Fibroblast of villous mesenchyme (primary cell): Measurements from ENCODE around the gene CYP4F2. TPM values are rescaled to one million over a fixed set of nuclear protein-coding genes. Genes with fewer than 3 reads are reported as not detected.
"Not testable (repeated sequence)": the region's sequence is repeated elsewhere in the genome, so short reads cannot be mapped to it uniquely, and the experiment has no call there.

Source experiments
- DNase-seq: peaks from one replicate; pipeline ENCODE4 v3.0.0-alpha.2; 2010; ENCODE audit warnings: low read depth
- H3K4me3 ChIP-seq: 2 replicates; pipeline ENCODE4 v1.5.1; 2011; ENCODE audit warnings: low read depth, mild to moderate bottlenecking, low read length
- total RNA-seq: library from RNA; depleted of rRNA; stranded (reverse); fragments of >200 nt; gene quantifications from 2 replicates; pipeline ENCODE4 v1.2.3, GENCODE V29; 2012
- TF ChIP-seq, protein P1 (sequence below): IDR thresholded peaks from 2 replicates; pipeline ENCODE4 v1.5.1; 2012; ENCODE audit warnings: low read depth, mild to moderate bottlenecking, low read length; ENCODE audit not compliant: insufficient read depth

CYP4F2 gene
- total RNA-seq, 1 donor = not detected

DNA sequence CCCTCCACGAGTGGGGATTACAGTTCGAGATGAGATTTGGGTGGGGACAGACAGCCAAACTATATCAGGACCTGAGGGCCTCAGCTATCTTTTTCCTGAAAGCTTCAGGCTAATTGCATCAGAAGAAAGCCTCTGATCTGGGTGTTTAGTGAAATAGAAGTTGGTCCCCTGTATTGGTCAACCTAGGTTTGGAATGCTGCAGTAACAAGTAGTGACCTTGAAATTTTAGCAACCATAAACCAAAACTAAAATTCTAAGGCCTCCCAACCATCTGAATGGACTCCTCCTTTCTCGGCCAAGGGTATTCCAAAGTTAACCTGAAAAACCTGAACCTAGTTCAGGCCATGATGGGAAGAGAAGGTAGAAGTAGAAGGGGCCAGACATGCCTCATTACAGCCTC lies 47.5 kb downstream of the CYP4F2 start:
- TF ChIP-seq, protein P1, sequence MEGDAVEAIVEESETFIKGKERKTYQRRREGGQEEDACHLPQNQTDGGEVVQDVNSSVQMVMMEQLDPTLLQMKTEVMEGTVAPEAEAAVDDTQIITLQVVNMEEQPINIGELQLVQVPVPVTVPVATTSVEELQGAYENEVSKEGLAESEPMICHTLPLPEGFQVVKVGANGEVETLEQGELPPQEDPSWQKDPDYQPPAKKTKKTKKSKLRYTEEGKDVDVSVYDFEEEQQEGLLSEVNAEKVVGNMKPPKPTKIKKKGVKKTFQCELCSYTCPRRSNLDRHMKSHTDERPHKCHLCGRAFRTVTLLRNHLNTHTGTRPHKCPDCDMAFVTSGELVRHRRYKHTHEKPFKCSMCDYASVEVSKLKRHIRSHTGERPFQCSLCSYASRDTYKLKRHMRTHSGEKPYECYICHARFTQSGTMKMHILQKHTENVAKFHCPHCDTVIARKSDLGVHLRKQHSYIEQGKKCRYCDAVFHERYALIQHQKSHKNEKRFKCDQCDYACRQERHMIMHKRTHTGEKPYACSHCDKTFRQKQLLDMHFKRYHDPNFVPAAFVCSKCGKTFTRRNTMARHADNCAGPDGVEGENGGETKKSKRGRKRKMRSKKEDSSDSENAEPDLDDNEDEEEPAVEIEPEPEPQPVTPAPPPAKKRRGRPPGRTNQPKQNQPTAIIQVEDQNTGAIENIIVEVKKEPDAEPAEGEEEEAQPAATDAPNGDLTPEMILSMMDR = no peak
- no peak for DNase-seq
- no peak overlapping the region for H3K4me3 ChIP-seq

DNA sequence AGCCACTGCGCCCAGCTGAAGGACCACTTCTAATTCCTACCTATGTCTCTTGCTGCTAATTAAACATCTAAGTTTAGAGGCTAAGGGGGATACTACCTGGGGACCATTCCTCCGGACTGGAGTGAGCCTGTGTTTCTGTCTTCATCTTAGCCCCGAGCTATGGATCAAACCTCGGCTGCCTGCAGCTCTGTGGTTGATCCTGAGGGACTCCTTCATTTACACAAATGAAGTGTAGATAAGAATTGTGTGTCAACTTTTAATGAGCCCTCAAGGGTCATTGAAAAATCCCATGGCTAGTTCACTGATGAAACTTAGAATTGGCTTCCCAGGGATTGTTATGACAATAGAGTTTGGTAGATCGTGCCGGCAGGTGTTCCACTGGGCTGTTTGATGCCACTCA lies 51.0 kb downstream of the CYP4F2 start:
- DNase-seq = no peak
- no peak overlapping the region for H3K4me3 ChIP-seq
- TF ChIP-seq, protein P1 = no peak

DNA sequence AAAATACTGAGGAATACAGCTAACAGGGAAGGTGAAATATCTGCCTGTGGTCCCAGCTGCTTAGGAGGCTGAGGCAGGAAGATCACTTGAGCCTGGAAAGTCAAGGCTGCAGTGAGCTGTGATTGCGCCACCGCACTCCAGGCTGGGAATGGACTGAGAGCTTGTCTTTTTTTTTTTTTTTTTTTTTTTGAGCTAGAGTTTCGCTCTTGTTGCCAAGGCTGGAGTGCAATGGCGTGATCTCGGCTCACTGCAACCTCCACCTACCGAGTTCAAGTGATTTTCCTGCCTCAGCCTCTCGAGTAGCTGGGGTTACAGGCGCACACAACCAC lies 54.0 kb downstream of the CYP4F2 start:
- H3K4me3 ChIP-seq, DNase-seq: not testable (repeated sequence)

DNA sequence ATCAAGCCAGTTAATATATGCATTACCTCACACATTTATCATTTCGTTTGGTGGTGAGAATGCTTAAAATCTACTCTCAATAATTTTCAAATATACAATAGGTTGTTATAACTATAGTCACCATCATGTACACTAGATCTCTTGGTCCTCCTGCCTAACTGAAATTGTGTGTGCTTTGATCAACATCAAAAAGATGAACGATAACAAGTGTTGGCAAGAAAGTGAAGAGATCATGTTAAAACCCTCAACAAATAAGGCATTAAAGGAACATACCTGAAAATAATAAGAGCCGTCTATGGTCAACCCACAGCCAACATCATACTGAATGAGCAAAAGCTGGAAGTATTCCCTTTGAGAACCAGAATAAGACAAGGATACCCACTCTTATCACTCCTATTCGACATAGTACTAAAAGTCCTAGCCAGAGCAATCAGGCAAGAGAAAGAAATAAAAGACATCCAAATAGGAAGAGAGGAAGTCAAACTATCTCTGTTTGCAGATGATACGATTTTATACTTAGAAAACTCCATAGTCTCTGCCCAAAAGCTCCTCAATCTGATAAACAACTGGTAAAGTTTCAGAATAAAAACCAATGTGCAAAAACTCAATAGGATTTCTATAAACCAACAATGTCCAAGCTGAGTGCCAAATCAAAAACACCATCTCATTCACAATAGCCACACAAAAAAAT lies 54.5 kb downstream of the CYP4F2 start:
- no peak overlapping the region for H3K4me3 ChIP-seq
- no peak for DNase-seq
- TF ChIP-seq, protein P1 = no peak

DNA sequence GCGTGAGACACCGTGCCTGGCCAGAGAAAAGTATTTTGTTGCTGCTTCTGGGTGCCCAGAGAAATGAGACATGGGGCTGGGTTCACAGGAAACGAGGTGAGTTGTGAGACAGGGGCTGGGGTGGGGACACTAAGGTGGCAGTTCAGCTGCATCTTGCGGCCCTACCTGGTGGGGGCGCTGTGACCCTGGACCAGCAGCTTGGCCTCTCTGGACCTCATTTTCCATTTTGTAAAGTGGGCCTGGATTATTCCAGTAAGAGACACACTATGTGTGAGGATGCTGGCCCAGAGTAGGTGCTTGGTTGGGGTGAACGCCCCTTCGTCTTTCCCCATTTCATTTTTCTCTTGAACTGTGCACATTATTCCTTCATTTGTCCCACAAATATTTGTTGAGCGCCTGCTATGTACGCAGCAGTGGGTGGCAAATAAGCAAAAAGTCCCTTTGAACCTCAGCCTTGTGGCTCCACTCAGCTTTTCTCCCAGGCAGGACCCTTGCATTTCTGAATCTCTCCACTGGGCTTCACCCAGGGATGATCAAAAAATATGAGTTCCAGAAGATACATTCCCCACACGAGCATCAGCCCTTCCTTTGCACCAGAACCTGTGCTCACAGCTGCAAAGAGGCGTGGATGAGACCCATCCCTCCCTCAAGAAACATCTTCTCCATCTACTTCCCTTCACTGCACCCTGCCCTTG lies 55.9 kb downstream of the CYP4F2 start:
- TF ChIP-seq, protein P1 = no peak
- DNase-seq = no peak
- no peak overlapping the region for H3K4me3 ChIP-seq

DNA sequence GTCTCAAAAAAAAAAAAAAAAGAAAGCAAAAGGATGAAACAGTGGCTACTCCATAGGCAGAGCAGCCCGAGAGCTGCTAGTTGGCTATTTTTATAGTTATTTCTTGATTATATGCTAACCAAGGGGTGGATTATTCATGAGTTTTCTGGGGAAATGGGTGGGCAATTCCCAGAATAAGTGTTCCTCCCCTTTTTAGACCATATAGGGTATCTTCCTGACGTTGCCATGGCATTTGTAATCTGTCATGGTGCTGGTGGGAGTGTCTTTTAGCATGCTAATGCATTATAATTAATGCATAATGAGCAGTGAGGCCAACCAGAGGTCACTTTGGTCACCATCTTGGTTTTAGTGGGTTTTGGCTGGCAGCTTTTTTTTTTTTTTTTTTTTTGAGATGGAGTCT lies 57.0 kb downstream of the CYP4F2 start:
- H3K4me3 ChIP-seq = no peak overlapping the region
- no peak for DNase-seq
- TF ChIP-seq, protein P1 = no peak

DNA sequence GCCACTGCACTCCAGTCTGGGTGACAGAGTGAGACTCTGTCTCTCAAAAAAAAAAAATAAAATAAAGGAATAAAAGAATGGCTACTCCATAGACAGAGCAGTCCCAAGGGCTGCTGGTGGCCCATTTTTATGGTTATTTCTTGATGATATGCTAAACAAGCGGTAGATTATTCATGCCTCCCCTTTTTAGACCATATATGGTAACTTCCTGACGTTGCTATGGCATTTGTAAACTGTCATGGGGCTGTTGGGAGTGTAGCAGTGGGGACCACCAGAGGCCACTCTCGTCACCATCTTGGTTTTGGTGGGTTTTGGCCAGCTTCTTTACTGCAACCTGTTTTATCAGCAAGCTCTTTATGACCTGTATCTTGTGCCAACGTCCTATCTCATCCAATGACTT lies 58.0 kb downstream of the CYP4F2 start:
- DNase-seq, H3K4me3 ChIP-seq: not testable (repeated sequence)

DNA sequence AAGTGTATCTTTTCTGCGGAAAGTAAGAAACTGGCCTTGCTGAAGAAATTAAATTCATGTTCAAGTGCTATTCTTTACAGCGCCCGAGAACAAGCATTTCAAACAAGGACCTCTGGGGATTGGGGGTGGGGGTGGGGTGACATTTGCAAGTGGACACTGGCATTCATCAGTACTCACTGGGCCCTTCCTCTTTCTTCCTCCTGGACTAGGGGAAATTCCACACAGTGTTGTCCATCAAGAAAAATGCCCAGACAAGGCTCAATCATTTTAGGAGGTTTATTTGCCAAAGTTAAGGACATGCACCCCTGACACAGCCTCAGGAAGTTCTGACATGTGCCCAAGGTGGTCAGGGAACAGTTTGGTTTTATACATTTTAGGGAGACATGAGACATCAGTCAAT lies 59.5 kb downstream of the CYP4F2 start:
- no peak overlapping the region for H3K4me3 ChIP-seq
- TF ChIP-seq, protein P1 = no peak
- DNase-seq = no peak
